Activated naive CD4-positive, alpha-beta T cell treated with anti-CD3 and anti-CD28 coated beads, Interleukin-2, amount 50 U/mL, for 24 hours (primary cell): Measurements from ENCODE around the gene UCN3.
"Not testable (repeated sequence)": the region's sequence is repeated elsewhere in the genome, so short reads cannot be mapped to it uniquely, and the experiment has no call there.

Experiments used
- H3K27ac Mint-ChIP-seq: one replicate; pipeline ENCODE4 v1.8.0; 2021; ENCODE audit warnings: mild to moderate bottlenecking, mixed read lengths
- H3K27me3 Mint-ChIP-seq: one replicate; pipeline ENCODE4 v1.8.0; 2021; ENCODE audit warnings: mixed read lengths
- H3K36me3 Mint-ChIP-seq: one replicate; pipeline ENCODE4 v1.8.0; 2021; ENCODE audit warnings: mixed read lengths
- H3K4me1 Mint-ChIP-seq: one replicate; pipeline ENCODE4 v1.8.0; 2021; ENCODE audit warnings: mixed read lengths
- H3K4me3 Mint-ChIP-seq: one replicate; pipeline ENCODE4 v1.8.0; 2021; ENCODE audit warnings: mild to moderate bottlenecking, mixed read lengths
- H3K9me3 Mint-ChIP-seq: one replicate; pipeline ENCODE4 v1.8.0; 2021; ENCODE audit warnings: mixed read lengths

Gene UCN3

GRCh38 chr10:5355594-5356301 lies 9.0 kb upstream of the UCN3 start:
- Mint-ChIP-seq H3K36me3 (peaks cover 1% of the 10 kb centered on the region), H3K4me3 (no peak overlapping the region), H3K27ac (no peak overlapping the region), H3K9me3 (no peaks in the 10 kb centered on the region), H3K4me1 (peaks cover 4% of the 10 kb centered on the region), H3K27me3 (peaks cover 16% of the 10 kb centered on the region)

- Mint-ChIP-seq H3K27ac (no peak overlapping the region), H3K36me3 (peaks cover 1% of the 10 kb centered on the region), H3K9me3 (no peaks in the 10 kb centered on the region), H3K4me3 (no peak overlapping the region), H3K27me3 (peaks cover 16% of the 10 kb centered on the region), H3K4me1 (peaks cover 4% of the 10 kb centered on the region)
Measured at GRCh38 chr10:5356302-5356763, 8.4 kb upstream of the UCN3 start.

GRCh38 chr10:5360318-5360915 lies 4.3 kb upstream of the UCN3 start:
- H3K9me3 Mint-ChIP-seq: no peaks in the 10 kb centered on the region
- H3K27ac Mint-ChIP-seq: no peak overlapping the region
- peaks cover 4% of the 10 kb centered on the region for H3K4me1 Mint-ChIP-seq
- H3K4me3 Mint-ChIP-seq: no peak overlapping the region
- peaks cover 19% of the 10 kb centered on the region for H3K27me3 Mint-ChIP-seq
- peaks cover 1% of the 10 kb centered on the region for H3K36me3 Mint-ChIP-seq

GRCh38 chr10:5361966-5362365 lies 2.8 kb upstream of the UCN3 start:
- Mint-ChIP-seq H3K9me3 (no peaks in the 10 kb centered on the region), H3K36me3 (peaks cover 1% of the 10 kb centered on the region), H3K4me3 (no peak overlapping the region), H3K27ac (no peak overlapping the region), H3K27me3 (peaks cover 15% of the 10 kb centered on the region), H3K4me1 (no peaks in the 10 kb centered on the region)

GRCh38 chr10:5362873-5363272 lies 1.9 kb upstream of the UCN3 start:
- no peaks in the 10 kb centered on the region for H3K9me3 Mint-ChIP-seq
- H3K27me3 Mint-ChIP-seq: peaks cover 13% of the 10 kb centered on the region

GRCh38 chr10:5364374-5364773 lies 392 bp upstream of the UCN3 start:
- Mint-ChIP-seq H3K4me3 (no peak overlapping the region), H3K27me3 (peaks cover 6% of the 10 kb centered on the region), H3K4me1 (no peaks in the 10 kb centered on the region), H3K36me3 (no peaks in the 10 kb centered on the region), H3K9me3 (no peaks in the 10 kb centered on the region), H3K27ac (no peak overlapping the region)

More at GRCh38 chr10:5362873-5363272, 1.9 kb upstream of the UCN3 start:
- H3K36me3 Mint-ChIP-seq: peaks cover 1% of the 10 kb centered on the region
- no peaks in the 10 kb centered on the region for H3K4me1 Mint-ChIP-seq
- no peak overlapping the region for H3K27ac Mint-ChIP-seq
- no peak overlapping the region for H3K4me3 Mint-ChIP-seq

GRCh38 chr10:5365928-5366327 lies 1.2 kb downstream of the UCN3 start:
- H3K27me3 Mint-ChIP-seq: peaks cover 5% of the 10 kb centered on the region
- H3K4me1 Mint-ChIP-seq: no peaks in the 10 kb centered on the region
- H3K9me3 Mint-ChIP-seq: no peaks in the 10 kb centered on the region
- no peak overlapping the region for H3K4me3 Mint-ChIP-seq
- no peak overlapping the region for H3K27ac Mint-ChIP-seq
- no peaks in the 10 kb centered on the region for H3K36me3 Mint-ChIP-seq

GRCh38 chr10:5369362-5370158 lies 4.8 kb downstream of the UCN3 start:
- Mint-ChIP-seq H3K36me3 (no peaks in the 10 kb centered on the region), H3K4me3 (no peak overlapping the region), H3K27ac (no peak overlapping the region), H3K4me1 (no peaks in the 10 kb centered on the region), H3K9me3 (no peaks in the 10 kb centered on the region), H3K27me3 (no peaks in the 10 kb centered on the region)

- no peak overlapping the region for H3K27ac Mint-ChIP-seq
- no peaks in the 10 kb centered on the region for H3K4me1 Mint-ChIP-seq
- H3K27me3 Mint-ChIP-seq: no peaks in the 10 kb centered on the region
- H3K9me3 Mint-ChIP-seq: no peaks in the 10 kb centered on the region
- H3K36me3 Mint-ChIP-seq: no peaks in the 10 kb centered on the region
- no peak overlapping the region for H3K4me3 Mint-ChIP-seq
Measured at GRCh38 chr10:5370493-5371352, 6.0 kb downstream of the UCN3 start.

- Mint-ChIP-seq H3K4me3 (no peak overlapping the region), H3K9me3 (no peaks in the 10 kb centered on the region)
Measured at GRCh38 chr10:5373307-5373706, 8.5 kb downstream of the UCN3 start.

GRCh38 chr10:5373891-5374611 lies 9.3 kb downstream of the UCN3 start:
- Mint-ChIP-seq H3K9me3 (no peaks in the 10 kb centered on the region), H3K27me3 (no peaks in the 10 kb centered on the region), H3K4me3 (no peak overlapping the region), H3K36me3 (no peaks in the 10 kb centered on the region), H3K4me1 (no peaks in the 10 kb centered on the region), H3K27ac (peak overlapping the region; percentile 85)

More at GRCh38 chr10:5373307-5373706, 8.5 kb downstream of the UCN3 start:
- H3K27me3 Mint-ChIP-seq: no peaks in the 10 kb centered on the region
- H3K27ac Mint-ChIP-seq: no peak overlapping the region
- no peaks in the 10 kb centered on the region for H3K36me3 Mint-ChIP-seq
- no peaks in the 10 kb centered on the region for H3K4me1 Mint-ChIP-seq

- Mint-ChIP-seq H3K4me1 (no peaks in the 10 kb centered on the region), H3K27me3 (no peaks in the 10 kb centered on the region), H3K36me3 (no peaks in the 10 kb centered on the region), H3K4me3 (no peak overlapping the region), H3K9me3 (no peaks in the 10 kb centered on the region), H3K27ac (no peak overlapping the region)
Measured at GRCh38 chr10:5376450-5376849, 11.7 kb downstream of the UCN3 start.

GRCh38 chr10:5379202-5379601 lies 14.4 kb downstream of the UCN3 start:
- H3K27me3 Mint-ChIP-seq, H3K4me1 Mint-ChIP-seq, H3K36me3 Mint-ChIP-seq, H3K27ac Mint-ChIP-seq, H3K4me3 Mint-ChIP-seq, H3K9me3 Mint-ChIP-seq: not testable (repeated sequence)

GRCh38 chr10:5380395-5380794 lies 15.6 kb downstream of the UCN3 start:
- H3K4me3 Mint-ChIP-seq, H3K4me1 Mint-ChIP-seq, H3K27me3 Mint-ChIP-seq, H3K9me3 Mint-ChIP-seq, H3K36me3 Mint-ChIP-seq, H3K27ac Mint-ChIP-seq: not testable (repeated sequence)

GRCh38 chr10:5381187-5381586 lies 16.4 kb downstream of the UCN3 start:
- Mint-ChIP-seq H3K4me3 (no peak overlapping the region), H3K4me1 (no peaks in the 10 kb centered on the region), H3K27me3 (peaks cover 2% of the 10 kb centered on the region), H3K27ac (no peak overlapping the region), H3K9me3 (no peaks in the 10 kb centered on the region), H3K36me3 (no peaks in the 10 kb centered on the region)
